Naive thymus-derived CD4-positive, alpha-beta T cell (primary cell): ENCODE results near the gene CCL11. TPM values are rescaled to one million over a fixed set of nuclear protein-coding genes. Genes with fewer than 3 reads are reported as not detected.
"Not testable (repeated sequence)": the region's sequence is repeated elsewhere in the genome, so short reads cannot be mapped to it uniquely, and the experiment has no call there.

Source experiments
- ATAC-seq: fragments of 150-1000 bp; cut with Tn5 transposase; 2 replicates; pipeline ENCODE4 v1.10.0; 2021; ENCODE audit warnings: mild to moderate bottlenecking, moderate library complexity
- CTCF ChIA-PET: fragments of 350-600 bp; sonication (Branson Sonifier 250); formaldehyde crosslinking; loops from one replicate; lab custom pipeline; 2021; ENCODE audit warnings: antibody characterized with exemption; lab: Charles Lee
- POLR2A ChIA-PET: fragments of 350-600 bp; sonication (Branson Sonifier 250); formaldehyde crosslinking; loops from one replicate; lab custom pipeline; 2021; ENCODE audit warnings: antibody characterized with exemption, inconsistent platforms; lab: Charles Lee
- DNase-seq, 9 donors: peaks; one replicate each; pipeline versions ENCODE4 v3.0.0 to v3.0.0-alpha.2; 2020 to 2022; ENCODE audit warnings: mixed read lengths in 1 of 9
- H3K27ac ChIP-seq: one replicate; pipeline ENCODE4 v1.7.0; 2013; ENCODE audit warnings: mild to moderate bottlenecking, low read depth, low read length, moderate library complexity
- H3K27me3 ChIP-seq, 2 donors: one replicate each; pipeline ENCODE4 v1.7.0; 2013; ENCODE audit warnings: low read length in 2 of 2, mild to moderate bottlenecking in 2 of 2, moderate library complexity in 2 of 2; ENCODE audit not compliant: control insufficient read depth in 2 of 2, insufficient read depth in 2 of 2
- H3K36me3 ChIP-seq, 3 experiments: 1 replicate in 2 of 3; 2 replicates in 1 of 3; pipeline ENCODE4 v1.7.0; 2013; ENCODE audit warnings: low read length in 3 of 3, mild to moderate bottlenecking in 3 of 3, moderate library complexity in 1 of 3; ENCODE audit not compliant: insufficient read depth in 3 of 3, control insufficient read depth in 2 of 3
- H3K4me1 ChIP-seq, 2 donors: one replicate each; pipeline ENCODE4 v1.7.0; 2013; ENCODE audit warnings: low read length in 2 of 2, mild to moderate bottlenecking in 2 of 2, moderate library complexity in 1 of 2; ENCODE audit not compliant: control insufficient read depth in 2 of 2, insufficient read depth in 2 of 2
- H3K4me3 ChIP-seq: 2 replicates; pipeline ENCODE4 v1.7.0; 2013; ENCODE audit warnings: mild to moderate bottlenecking, low read length
- H3K9me3 ChIP-seq, 3 experiments: 1 replicate in 2 of 3; 2 replicates in 1 of 3; pipeline ENCODE4 v1.7.0; 2013; ENCODE audit warnings: low read length in 3 of 3; ENCODE audit not compliant: control insufficient read depth in 2 of 3
- H3K27ac Mint-ChIP-seq, 9 donors: one replicate each; pipeline ENCODE4 v1.8.0; 2020 to 2022; ENCODE audit warnings: mixed read lengths in 9 of 9, mild to moderate bottlenecking in 8 of 9, moderate library complexity in 5 of 9, inconsistent platforms in 2 of 9
- H3K27me3 Mint-ChIP-seq, 5 donors: one replicate each; pipeline ENCODE4 v1.8.0; 2021 to 2022; ENCODE audit warnings: mixed read lengths in 5 of 5, mild to moderate bottlenecking in 1 of 5
- H3K36me3 Mint-ChIP-seq, 5 donors: one replicate each; pipeline ENCODE4 v1.8.0; 2020 to 2022; ENCODE audit warnings: mixed read lengths in 5 of 5, mild to moderate bottlenecking in 3 of 5, inconsistent platforms in 1 of 5
- H3K4me1 Mint-ChIP-seq, 7 donors: one replicate each; pipeline ENCODE4 v1.8.0; 2020 to 2022; ENCODE audit warnings: mixed read lengths in 7 of 7, mild to moderate bottlenecking in 3 of 7, inconsistent platforms in 1 of 7
- H3K4me3 Mint-ChIP-seq, 10 donors: one replicate each; pipeline ENCODE4 v1.8.0; 2020 to 2022; ENCODE audit warnings: mild to moderate bottlenecking in 10 of 10, mixed read lengths in 10 of 10, moderate library complexity in 6 of 10, inconsistent platforms in 2 of 10
- H3K9me3 Mint-ChIP-seq, 11 donors: one replicate each; pipeline ENCODE4 v1.8.0; 2020 to 2022; ENCODE audit warnings: mixed read lengths in 11 of 11, mild to moderate bottlenecking in 4 of 11, inconsistent platforms in 1 of 11, moderate library complexity in 1 of 11
- intact Hi-C, 2 donors: fragments of 100-400 bp; cut with micrococcal nuclease; formaldehyde crosslinking; loops; one replicate each; pipeline ENCODE4 v1.15.1; 2023
- polyA plus RNA-seq, 2 donors: library from polyadenylated mRNA; unstranded; fragments of 300-500 nt; fragmentation: Illumina TruSeq; gene quantifications; one replicate each; pipeline ENCODE4 v1.2.3, GENCODE V29; 2021
- total RNA-seq, 6 experiments: library from RNA in 5 of 6; stranded (reverse) in 5 of 6; gene quantifications; 1 replicate in 5 of 6; 2 replicates in 1 of 6; pipeline ENCODE4 v1.2.3 and lab custom pipeline; 2021 to 2026

CCL11 gene
- total and polyA plus RNA-seq, 7 experiments from 2014 or later = not detected

DNA sequence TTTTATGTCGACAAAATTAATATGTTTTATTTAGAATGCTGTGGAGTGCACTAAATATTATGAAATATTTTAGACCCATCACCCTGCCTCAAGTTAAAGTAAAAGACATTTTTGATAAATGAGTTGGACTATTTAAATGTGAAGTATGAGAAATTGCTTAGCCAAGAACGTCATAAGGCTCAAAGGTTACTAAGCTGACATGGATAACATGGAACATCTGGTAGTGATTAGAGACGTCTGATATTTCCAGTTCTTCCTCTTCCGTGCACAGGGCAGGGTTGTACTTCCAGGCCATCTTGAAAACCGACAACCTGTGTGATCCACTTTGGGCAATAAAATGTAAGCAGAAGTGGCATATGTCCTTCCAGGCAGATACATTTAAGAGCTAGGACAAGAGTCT lies 26.5 kb downstream of the CCL11 start:
- ATAC-seq = no peak

GRCh38 chr17:34313164-34313563 lies 27.6 kb downstream of the CCL11 start:
- ATAC-seq (no peak), DNase-seq (no peak)
- Histone ChIP-seq H3K9me3 (no peaks in the 10 kb centered on the region), H3K4me1 (no peaks in the 10 kb centered on the region), H3K27ac (no peak overlapping the region), H3K36me3 (no peaks in the 10 kb centered on the region), H3K4me3 (no peak overlapping the region), H3K27me3 (no peaks in the 10 kb centered on the region)
- intact Hi-C loops = no loop called here
- POLR2A ChIA-PET = no interaction called here
- Mint-ChIP-seq H3K9me3 (no peaks in the 10 kb centered on the region), H3K36me3 (no peaks in the 10 kb centered on the region), H3K27ac (no peak overlapping the region), H3K27me3 (peaks cover 16 to 41% (median 30%) of the 10 kb centered on the region in 5 donors), H3K4me1 (peaks cover 0 to 7% (median 0%) of the 10 kb centered on the region in 7 donors), H3K4me3 (no peak overlapping the region)
- CTCF ChIA-PET = no interaction called here

More for the DNA sequence above, 26.5 kb downstream of the CCL11 start:
- H3K27ac Mint-ChIP-seq = no peak overlapping the region
- Histone ChIP-seq H3K9me3 (no peaks in the 10 kb centered on the region), H3K27me3 (no peaks in the 10 kb centered on the region), H3K4me1 (no peaks in the 10 kb centered on the region), H3K27ac (no peak overlapping the region), H3K4me3 (no peak overlapping the region), H3K36me3 (no peaks in the 10 kb centered on the region)
- no peak for DNase-seq
- ChIA-PET CTCF (no interaction called here), POLR2A (no interaction called here)
- H3K4me3 Mint-ChIP-seq = no peak overlapping the region
- intact Hi-C loops = no loop called here
- H3K36me3 Mint-ChIP-seq = no peaks in the 10 kb centered on the region
- H3K27me3 Mint-ChIP-seq = peaks cover 23 to 39% (median 29%) of the 10 kb centered on the region in 5 donors
- H3K4me1 Mint-ChIP-seq = peaks cover 0 to 18% (median 0%) of the 10 kb centered on the region in 7 donors
- no peaks in the 10 kb centered on the region for H3K9me3 Mint-ChIP-seq

DNA sequence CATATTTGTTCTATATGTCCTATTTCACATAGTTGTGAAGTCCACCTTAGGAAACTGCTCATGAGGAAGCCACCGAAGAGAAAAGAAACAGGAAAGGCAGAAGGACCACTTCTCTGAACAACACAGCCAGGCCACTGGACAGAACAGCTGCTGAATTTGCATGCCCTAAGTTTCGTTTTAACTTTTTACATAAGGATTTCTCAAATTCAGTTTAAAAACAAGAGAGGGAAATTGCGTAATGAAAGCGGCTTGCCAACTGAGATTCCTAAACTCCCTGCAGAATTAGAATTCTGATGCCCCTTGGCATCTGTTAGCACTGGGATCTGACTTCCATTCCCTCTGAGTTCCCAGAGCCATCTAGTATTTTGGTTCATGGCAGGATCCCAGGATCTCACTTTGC lies 28.7 kb downstream of the CCL11 start:
- peaks cover 16 to 41% (median 30%) of the 10 kb centered on the region in 5 donors for H3K27me3 Mint-ChIP-seq
- Histone ChIP-seq H3K9me3 (no peaks in the 10 kb centered on the region), H3K27ac (no peak overlapping the region), H3K4me1 (no peaks in the 10 kb centered on the region), H3K27me3 (no peaks in the 10 kb centered on the region), H3K4me3 (no peak overlapping the region), H3K36me3 (no peaks in the 10 kb centered on the region)
- intact Hi-C loops = no loop called here
- ATAC-seq (no peak), DNase-seq (no peak)
- H3K36me3 Mint-ChIP-seq = no peaks in the 10 kb centered on the region
- H3K9me3 Mint-ChIP-seq = no peaks in the 10 kb centered on the region
- ChIA-PET POLR2A (no interaction called here), CTCF (no interaction called here)
- peaks cover 0 to 2% (median 0%) of the 10 kb centered on the region in 7 donors for H3K4me1 Mint-ChIP-seq
- H3K4me3 Mint-ChIP-seq = no peak overlapping the region
- no peak overlapping the region for H3K27ac Mint-ChIP-seq

DNA sequence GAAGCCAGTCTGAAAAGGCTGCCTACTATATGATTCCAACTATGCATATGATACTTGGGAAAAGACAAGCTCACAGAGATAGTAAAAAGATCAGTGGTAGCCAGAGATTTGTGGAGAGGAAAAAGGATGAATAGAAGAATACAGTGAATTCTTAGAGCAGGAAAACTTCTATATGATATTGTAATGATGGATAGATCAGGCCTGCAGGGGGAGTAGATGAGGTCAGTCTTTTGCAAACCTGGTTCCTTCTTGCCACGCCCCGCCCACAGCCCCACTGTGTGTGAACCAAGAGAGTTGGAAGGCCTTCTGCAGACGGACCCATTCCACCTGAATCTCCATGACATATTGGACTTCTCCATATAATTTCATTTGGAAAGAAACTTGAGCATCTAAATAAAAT lies 32.9 kb downstream of the CCL11 start:
- intact Hi-C loops = no loop called here
- Mint-ChIP-seq H3K36me3 (no peaks in the 10 kb centered on the region), H3K27ac (no peak overlapping the region), H3K9me3 (peaks cover 0 to 7% (median 0%) of the 10 kb centered on the region in 11 donors), H3K4me1 (peaks cover 0 to 2% (median 0%) of the 10 kb centered on the region in 7 donors), H3K4me3 (no peak overlapping the region), H3K27me3 (peaks cover 8 to 31% (median 17%) of the 10 kb centered on the region in 5 donors)
- Histone ChIP-seq H3K9me3 (no peaks in the 10 kb centered on the region), H3K27ac (no peak overlapping the region), H3K4me3 (no peak overlapping the region), H3K36me3 (no peaks in the 10 kb centered on the region), H3K27me3 (no peaks in the 10 kb centered on the region), H3K4me1 (no peaks in the 10 kb centered on the region)
- no peak for DNase-seq
- POLR2A ChIA-PET = no interaction called here
- CTCF ChIA-PET = no interaction called here
- ATAC-seq = no peak

GRCh38 chr17:34319039-34319483 lies 33.5 kb downstream of the CCL11 start, which contains the start of gene CCL8:
Gene CCL8, plus strand, starts transcription at chr17:34319435. Its CDS starts 67 bp downstream, at chr17:34319502.
- Histone ChIP-seq H3K27ac (no peak within 1 kb of the TSS), H3K27me3 (no peaks in the 10 kb centered on the region), H3K4me1 (no peaks in the 10 kb centered on the region), H3K4me3 (no peak within 1 kb of the TSS), H3K36me3 (no peaks in the 10 kb centered on the region), H3K9me3 (no peaks in the 10 kb centered on the region)
- Mint-ChIP-seq H3K27ac (no peak within 1 kb of the TSS), H3K4me3 (no peak within 1 kb of the TSS), H3K9me3 (peaks cover 0 to 12% (median 3%) of the 10 kb centered on the region in 11 donors), H3K36me3 (no peaks in the 10 kb centered on the region), H3K4me1 (peaks cover 0 to 2% (median 0%) of the 10 kb centered on the region in 7 donors), H3K27me3 (peaks cover 8 to 37% (median 16%) of the 10 kb centered on the region in 5 donors)
- intact Hi-C loops = no loop called here
- ChIA-PET POLR2A (no interaction called here), CTCF (no interaction called here)
- ATAC-seq (no peak), DNase-seq (no peak)

DNA sequence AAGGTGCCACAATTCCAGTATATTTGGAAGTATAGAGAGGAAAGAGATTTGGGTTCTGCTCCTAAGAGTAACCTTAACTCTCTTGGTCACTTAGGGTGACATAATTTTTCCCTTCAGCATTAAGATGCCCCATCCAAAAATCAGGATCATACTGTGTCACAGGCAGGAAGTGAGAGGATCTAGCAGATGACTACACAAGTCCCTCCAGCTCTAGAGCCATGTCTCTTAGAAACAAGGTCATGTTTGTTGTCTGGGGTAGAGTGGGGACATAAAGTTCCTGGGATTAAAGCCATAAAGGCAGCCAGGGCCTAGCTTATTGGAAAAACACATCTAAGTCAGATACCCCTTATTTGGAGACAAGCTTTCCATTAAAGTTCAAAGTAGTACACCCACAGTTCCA lies 36.4 kb downstream of the CCL11 start:
- ATAC-seq = no peak
- Mint-ChIP-seq H3K27me3 (peaks cover 9 to 35% (median 14%) of the 10 kb centered on the region in 5 donors), H3K9me3 (peaks cover 0 to 28% (median 14%) of the 10 kb centered on the region in 11 donors), H3K4me3 (no peak overlapping the region), H3K27ac (no peak overlapping the region), H3K4me1 (no peaks in the 10 kb centered on the region), H3K36me3 (peaks cover 0 to 7% (median 0%) of the 10 kb centered on the region in 5 donors)
- peaks cover 0 to 3% (median 0%) of the 10 kb centered on the region in 3 experiments for H3K9me3 ChIP-seq
- H3K27me3 ChIP-seq = no peaks in the 10 kb centered on the region
- intact Hi-C loops = no loop called here
- no peak for DNase-seq
- no peak overlapping the region for H3K4me3 ChIP-seq
- no peak overlapping the region for H3K27ac ChIP-seq
- no peaks in the 10 kb centered on the region for H3K4me1 ChIP-seq
- CTCF ChIA-PET = no interaction called here
- POLR2A ChIA-PET = no interaction called here
- H3K36me3 ChIP-seq = no peaks in the 10 kb centered on the region

DNA sequence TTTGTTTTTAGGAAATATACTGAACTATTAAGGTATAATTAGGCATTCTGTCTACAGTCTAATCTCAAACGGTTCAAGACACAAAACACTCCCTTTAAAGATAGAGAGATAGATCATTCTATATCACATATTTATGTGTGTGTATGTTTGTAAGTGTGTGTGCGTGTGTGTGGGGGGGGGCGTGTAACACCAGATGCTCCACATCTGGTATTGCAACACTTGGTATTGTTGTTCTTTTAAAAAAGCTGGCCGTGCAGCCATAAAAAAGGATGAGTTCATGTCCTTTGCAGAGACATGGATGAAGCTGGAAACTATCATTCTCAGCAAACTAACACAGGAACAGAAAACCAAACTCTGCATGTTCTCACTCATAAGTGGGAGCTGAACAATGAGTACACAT lies 42.0 kb downstream of the CCL11 start:
- H3K4me1 Mint-ChIP-seq, H3K4me1 ChIP-seq, H3K36me3 Mint-ChIP-seq, H3K4me3 Mint-ChIP-seq, H3K9me3 ChIP-seq, intact Hi-C loops, H3K36me3 ChIP-seq, H3K27ac ChIP-seq, DNase-seq, H3K27ac Mint-ChIP-seq, ATAC-seq, POLR2A ChIA-PET, H3K4me3 ChIP-seq, H3K27me3 ChIP-seq: not testable (repeated sequence)
- CTCF ChIA-PET = interaction anchor here (0.6 kb wide), 1 partner anchor 33 kb away, joined by 3 read pairs; no protein-coding TSS in a partner anchor
- Mint-ChIP-seq H3K27me3 (peaks cover 18 to 64% (median 27%) of the 10 kb centered on the region in 5 donors), H3K9me3 (peaks cover 0 to 28% (median 12%) of the 10 kb centered on the region in 11 donors)
